Skeletal muscle cell (primary cell): ENCODE results near the gene MYO6.
"Not testable (repeated sequence)": the region's sequence is repeated elsewhere in the genome, so short reads cannot be mapped to it uniquely, and the experiment has no call there.

Source experiments
- DNase-seq: peaks from one replicate; pipeline ENCODE4 v3.0.0-alpha.2; 2010; ENCODE audit warnings: low read depth
- H3K4me3 ChIP-seq: 2 replicates; pipeline ENCODE4 v1.5.1; 2011; ENCODE audit warnings: low read depth, mild to moderate bottlenecking, control low read depth, low read length, moderate library complexity

Gene MYO6

GRCh38 chr6:75748743-75749538 lies at the start of gene MYO6:
TSS of gene MYO6 (plus strand) at chr6:75749239. CDS start at chr6:75817548, 68,309 bp downstream.
- peak within 1 kb of the TSS; percentile 96 for H3K4me3 ChIP-seq
- DNase-seq: no peak

GRCh38 chr6:75708334-75708733 lies 40.7 kb upstream of the MYO6 start:
- not testable (repeated sequence) for DNase-seq, H3K4me3 ChIP-seq

GRCh38 chr6:75711173-75711572 lies 37.9 kb upstream of the MYO6 start:
- DNase-seq: no peak
- H3K4me3 ChIP-seq: no peak overlapping the region

GRCh38 chr6:75719133-75719532 lies 29.9 kb upstream of the MYO6 start:
- H3K4me3 ChIP-seq: no peak overlapping the region
- no peak for DNase-seq

- no peak overlapping the region for H3K4me3 ChIP-seq
- no peak for DNase-seq
Observed at GRCh38 chr6:75723382-75723781, 25.7 kb upstream of the MYO6 start.

GRCh38 chr6:75727206-75727605 lies 21.8 kb upstream of the MYO6 start:
- H3K4me3 ChIP-seq: no peak overlapping the region
- no peak for DNase-seq

GRCh38 chr6:75731029-75731428 lies 18.0 kb upstream of the MYO6 start:
- not testable (repeated sequence) for DNase-seq, H3K4me3 ChIP-seq

GRCh38 chr6:75735491-75736186 lies 13.4 kb upstream of the MYO6 start:
- DNase-seq: no peak
- no peak overlapping the region for H3K4me3 ChIP-seq

- no peak for DNase-seq
Observed at GRCh38 chr6:75743971-75744370, 5.1 kb upstream of the MYO6 start.

GRCh38 chr6:75745404-75745803 lies 3.6 kb upstream of the MYO6 start:
- no peak overlapping the region for H3K4me3 ChIP-seq
- DNase-seq: no peak

More at GRCh38 chr6:75743971-75744370, 5.1 kb upstream of the MYO6 start:
- no peak overlapping the region for H3K4me3 ChIP-seq

GRCh38 chr6:75746221-75746620 lies 2.8 kb upstream of the MYO6 start:
- no peak for DNase-seq
- H3K4me3 ChIP-seq: no peak overlapping the region

GRCh38 chr6:75747152-75747992 lies 1.7 kb upstream of the MYO6 start:
- DNase-seq: no peak
- no peak overlapping the region for H3K4me3 ChIP-seq

- DNase-seq: no peak
- peak overlapping the region; percentile 96 for H3K4me3 ChIP-seq
Observed at GRCh38 chr6:75748003-75748742, 866 bp upstream of the MYO6 start.

GRCh38 chr6:75751443-75751842 lies 2.4 kb downstream of the MYO6 start:
- no peak for DNase-seq
- no peak overlapping the region for H3K4me3 ChIP-seq

- no peak overlapping the region for H3K4me3 ChIP-seq
- DNase-seq: no peak
Observed at GRCh38 chr6:75752365-75752764, 3.3 kb downstream of the MYO6 start.

GRCh38 chr6:75755704-75756103 lies 6.7 kb downstream of the MYO6 start:
- no peak for DNase-seq
- no peak overlapping the region for H3K4me3 ChIP-seq

- no peak for DNase-seq
- no peak overlapping the region for H3K4me3 ChIP-seq
Observed at GRCh38 chr6:75757295-75757694, 8.3 kb downstream of the MYO6 start.

GRCh38 chr6:75758061-75758460 lies 9.0 kb downstream of the MYO6 start:
- no peak for DNase-seq
- no peak overlapping the region for H3K4me3 ChIP-seq

- DNase-seq: no peak
- no peak overlapping the region for H3K4me3 ChIP-seq
Observed at GRCh38 chr6:75759207-75759606, 10.2 kb downstream of the MYO6 start.
